Mucosa of descending colon (tissue), 3 donors: ENCODE data around the gene EPN1. TPM values are rescaled to one million over a fixed set of nuclear protein-coding genes. Genes with fewer than 3 reads are reported as not detected.
A peak's percentile ranks its signal among the peaks of the same experiment; 100 is the strongest.

Experiments used
- ATAC-seq: fragments of 200-7000 bp; cut with Tn5 transposase; one replicate; pipeline ENCODE4 v1.9.1; 2020; ENCODE audit warnings: mild to moderate bottlenecking, moderate library complexity
- DNase-seq, 3 donors: peaks; one replicate each; pipeline ENCODE4 v3.0.0-alpha.2; 2020
- H3K36me3 ChIP-seq: fragments of 200-600 bp; one replicate; pipeline ENCODE4 v1.8.0; 2021; ENCODE audit warnings: low read depth, mild to moderate bottlenecking
- H3K4me1 ChIP-seq: fragments of 200-600 bp; one replicate; pipeline ENCODE4 v1.8.0; 2021; ENCODE audit warnings: low read depth, mild to moderate bottlenecking
- H3K4me3 ChIP-seq: fragments of 200-600 bp; one replicate; pipeline ENCODE4 v1.8.0; 2021; ENCODE audit warnings: mild to moderate bottlenecking
- H3K9me3 ChIP-seq: fragments of 200-600 bp; one replicate; pipeline ENCODE4 v1.8.0; 2021; ENCODE audit warnings: mild to moderate bottlenecking
- intact Hi-C, 2 donors: fragments of 100-400 bp; cut with DNase I in 1 of 2; cut with micrococcal nuclease in 1 of 2; formaldehyde crosslinking; loops; one replicate each; pipeline versions ENCODE4 v1.11.0 to v1.11.1; 2022; cut with DNase I, micrococcal nuclease
- total RNA-seq, 3 donors: library from RNA; stranded (reverse); fragmentation: NEBNext Ultra II Directional in 2 of 3; extraction: Animal tissue kit (Norgen Biotek cat#: 25700) in 2 of 3; gene quantifications; one replicate each; pipeline versions ENCODE4 v1.2.1 to v1.2.4, GENCODE V29; 2021 to 2023
- TF ChIP-seq, protein P1 (sequence below): fragments of 200-600 bp; IDR thresholded peaks from one replicate; pipeline ENCODE4 v1.8.0; 2022; ENCODE audit warnings: antibody characterized with exemption, mild to moderate bottlenecking
- donor health status: DM: no; HTN: no; CAD: no; lungs with moderate emphysema.
- donor health status: DM: no; HTN: no; CAD: no.
- donor health status: DM: no; HTN: yes; CAD: no.

The EPN1 gene
- total RNA-seq, 3 donors from 2014 or later, result 156 to 251 (median 192) TPM

DNA sequence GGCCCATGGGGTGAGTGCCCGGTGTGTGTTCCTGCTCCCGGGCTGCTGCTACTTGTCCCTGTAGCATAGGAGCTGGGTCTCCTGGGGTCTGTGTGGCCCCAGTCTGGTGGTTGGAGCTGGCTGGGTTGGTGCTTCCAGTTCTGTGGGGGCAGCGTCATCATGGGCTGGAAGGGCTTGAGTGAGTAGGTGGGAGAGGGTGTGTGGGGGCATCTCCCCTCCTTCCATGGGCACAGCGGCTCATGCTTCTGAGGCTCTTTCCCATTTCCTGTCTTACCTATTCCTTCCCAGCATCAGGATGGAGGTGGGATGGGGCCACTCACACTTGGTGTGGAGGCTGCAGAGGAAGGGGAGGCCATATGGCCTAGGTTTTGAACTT, 8.0 kb upstream of the EPN1 start:
- Histone ChIP-seq H3K4me1 (no peaks in the 10 kb centered on the region), H3K9me3 (no peaks in the 10 kb centered on the region), H3K36me3 (peaks cover 26% of the 10 kb centered on the region), H3K4me3 (no peak overlapping the region)
- DNase-seq (no peak), ATAC-seq (no peak)
- intact Hi-C loops, result no loop called here
- TF ChIP-seq, protein P1, sequence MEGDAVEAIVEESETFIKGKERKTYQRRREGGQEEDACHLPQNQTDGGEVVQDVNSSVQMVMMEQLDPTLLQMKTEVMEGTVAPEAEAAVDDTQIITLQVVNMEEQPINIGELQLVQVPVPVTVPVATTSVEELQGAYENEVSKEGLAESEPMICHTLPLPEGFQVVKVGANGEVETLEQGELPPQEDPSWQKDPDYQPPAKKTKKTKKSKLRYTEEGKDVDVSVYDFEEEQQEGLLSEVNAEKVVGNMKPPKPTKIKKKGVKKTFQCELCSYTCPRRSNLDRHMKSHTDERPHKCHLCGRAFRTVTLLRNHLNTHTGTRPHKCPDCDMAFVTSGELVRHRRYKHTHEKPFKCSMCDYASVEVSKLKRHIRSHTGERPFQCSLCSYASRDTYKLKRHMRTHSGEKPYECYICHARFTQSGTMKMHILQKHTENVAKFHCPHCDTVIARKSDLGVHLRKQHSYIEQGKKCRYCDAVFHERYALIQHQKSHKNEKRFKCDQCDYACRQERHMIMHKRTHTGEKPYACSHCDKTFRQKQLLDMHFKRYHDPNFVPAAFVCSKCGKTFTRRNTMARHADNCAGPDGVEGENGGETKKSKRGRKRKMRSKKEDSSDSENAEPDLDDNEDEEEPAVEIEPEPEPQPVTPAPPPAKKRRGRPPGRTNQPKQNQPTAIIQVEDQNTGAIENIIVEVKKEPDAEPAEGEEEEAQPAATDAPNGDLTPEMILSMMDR, result no peak

- H3K4me3 ChIP-seq, result no peak overlapping the region
- intact Hi-C loops, result no loop called here
These were observed 7.5 kb upstream of the EPN1 start for GRCh38 chr19:55667511-55667910.

GRCh38 chr19:55667958-55668357, 7.1 kb upstream of the EPN1 start:
- H3K36me3 ChIP-seq, result peaks cover 21% of the 10 kb centered on the region
- intact Hi-C loops, result no loop called here
- H3K4me1 ChIP-seq, result no peaks in the 10 kb centered on the region
- DNase-seq (peak in 1 of 3 donors; percentile 56), ATAC-seq (peak; percentile 83)
- no peak overlapping the region for H3K4me3 ChIP-seq
- H3K9me3 ChIP-seq, result no peaks in the 10 kb centered on the region
- TF ChIP-seq, protein P1, result no peak

More at GRCh38 chr19:55667511-55667910, 7.5 kb upstream of the EPN1 start:
- ATAC-seq (no peak), DNase-seq (no peak)
- H3K9me3 ChIP-seq, result no peaks in the 10 kb centered on the region
- TF ChIP-seq, protein P1, result no peak
- H3K4me1 ChIP-seq, result no peaks in the 10 kb centered on the region
- H3K36me3 ChIP-seq, result peaks cover 26% of the 10 kb centered on the region

- ATAC-seq (no peak), DNase-seq (no peak)
- TF ChIP-seq, protein P1, result no peak
- intact Hi-C loops, result no loop called here
- peaks cover 13% of the 10 kb centered on the region for H3K36me3 ChIP-seq
- H3K4me3 ChIP-seq, result no peak overlapping the region
- no peaks in the 10 kb centered on the region for H3K9me3 ChIP-seq
- no peaks in the 10 kb centered on the region for H3K4me1 ChIP-seq
These were observed 6.2 kb upstream of the EPN1 start for GRCh38 chr19:55668603-55669348.

DNA sequence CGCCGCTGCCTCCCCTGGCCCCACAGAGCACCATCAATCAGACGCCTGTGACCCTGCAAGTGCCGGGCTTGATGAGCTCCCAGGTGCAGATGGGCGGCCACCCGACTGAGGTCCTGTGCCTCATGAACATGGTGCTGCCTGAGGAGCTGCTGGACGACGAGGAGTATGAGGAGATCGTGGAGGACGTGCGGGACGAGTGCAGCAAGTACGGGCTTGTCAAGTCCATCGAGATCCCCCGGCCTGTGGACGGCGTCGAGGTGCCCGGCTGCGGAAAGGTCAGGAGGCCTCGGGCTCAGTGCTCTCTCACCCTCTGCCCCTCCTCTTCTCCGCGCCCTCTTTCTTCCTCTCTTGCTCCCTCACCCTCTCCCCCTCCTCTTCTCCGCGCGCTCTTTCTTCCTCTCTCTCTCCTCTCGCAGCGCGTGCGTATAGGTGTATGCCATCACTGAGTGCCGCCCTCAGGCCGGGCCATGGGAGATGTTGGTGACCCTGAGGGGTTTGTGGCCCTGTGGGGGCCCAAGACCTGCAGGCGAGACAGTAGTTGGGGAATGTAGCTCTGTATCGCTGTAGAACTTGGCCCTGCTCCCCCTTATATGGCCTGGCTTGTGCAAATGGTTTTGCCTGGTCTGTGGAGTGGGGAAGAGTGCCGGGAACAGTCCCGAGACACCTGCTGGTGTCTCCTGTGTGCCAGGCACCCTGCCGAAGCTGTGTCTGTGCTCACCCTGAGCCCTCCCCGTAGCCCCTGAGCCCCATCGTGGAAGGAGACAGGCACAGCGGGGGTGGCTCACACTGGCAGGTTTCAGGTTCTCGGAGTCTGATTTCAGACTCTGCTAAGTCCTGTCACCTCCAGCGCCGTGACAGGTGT, 5.4 kb upstream of the EPN1 start:
- peaks cover 3% of the 10 kb centered on the region for H3K4me1 ChIP-seq

More for the DNA sequence above, 5.4 kb upstream of the EPN1 start:
- intact Hi-C loops, result no loop called here
- TF ChIP-seq, protein P1, result no peak
- no peaks in the 10 kb centered on the region for H3K9me3 ChIP-seq
- DNase-seq, result peak in 1 of 3 donors; percentile 55
- H3K4me3 ChIP-seq, result no peak overlapping the region
- ATAC-seq, result no peak
- peaks cover 10% of the 10 kb centered on the region for H3K36me3 ChIP-seq
